ENCODE data around the gene FOXO3. TPM values are rescaled to one million over a fixed set of nuclear protein-coding genes. Genes with fewer than 3 reads are reported as not detected.
"Not testable (repeated sequence)": the region's sequence is repeated elsewhere in the genome, so short reads cannot be mapped to it uniquely, and the experiment has no call there.

The FOXO3 gene
- 9.2 and 9.9 TPM in 2 replicates for total RNA-seq

DNA sequence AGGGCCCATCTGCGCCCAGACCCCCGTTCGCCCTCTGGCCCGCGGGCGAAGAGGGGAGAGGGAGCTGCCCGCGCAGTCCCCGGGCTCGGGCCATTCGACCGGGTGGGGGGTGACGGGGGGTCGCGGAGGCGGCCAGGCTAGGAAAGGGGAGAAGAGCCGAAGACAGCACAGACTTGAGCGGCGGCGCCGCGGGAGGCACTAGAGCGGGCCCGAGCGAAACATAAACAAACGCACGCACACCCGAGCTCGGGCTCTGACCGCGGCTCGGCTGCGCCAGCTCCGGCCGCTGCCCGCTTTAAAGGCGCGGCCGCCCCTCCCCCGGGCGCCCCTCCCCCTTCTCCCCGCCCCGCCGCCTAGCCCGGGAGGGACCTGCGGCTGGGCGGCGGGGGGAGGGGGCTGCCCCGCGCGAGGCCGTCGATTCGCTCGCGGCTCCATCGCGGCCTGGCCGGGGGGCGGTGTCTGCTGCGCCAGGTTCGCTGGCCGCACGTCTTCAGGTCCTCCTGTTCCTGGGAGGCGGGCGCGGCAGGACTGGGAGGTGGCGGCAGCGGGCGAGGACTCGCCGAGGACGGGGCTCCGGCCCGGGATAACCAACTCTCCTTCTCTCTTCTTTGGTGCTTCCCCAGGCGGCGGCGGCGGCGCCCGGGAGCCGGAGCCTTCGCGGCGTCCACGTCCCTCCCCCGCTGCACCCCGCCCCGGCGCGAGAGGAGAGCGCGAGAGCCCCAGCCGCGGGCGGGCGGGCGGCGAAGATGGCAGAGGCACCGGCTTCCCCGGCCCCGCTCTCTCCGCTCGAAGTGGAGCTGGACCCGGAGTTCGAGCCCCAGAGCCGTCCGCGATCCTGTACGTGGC lies at the start of gene FOXO3:
FOXO3 (plus strand) TSS at position 455 of the 846 bp plus-strand sequence; CDS start at position 747, 292 bp downstream.
- intact Hi-C loops (cut with micrococcal nuclease): loop anchor here (5.0 kb wide), 1 partner anchor 738 kb away; the partner anchor contains the start of gene SCML4

DNA sequence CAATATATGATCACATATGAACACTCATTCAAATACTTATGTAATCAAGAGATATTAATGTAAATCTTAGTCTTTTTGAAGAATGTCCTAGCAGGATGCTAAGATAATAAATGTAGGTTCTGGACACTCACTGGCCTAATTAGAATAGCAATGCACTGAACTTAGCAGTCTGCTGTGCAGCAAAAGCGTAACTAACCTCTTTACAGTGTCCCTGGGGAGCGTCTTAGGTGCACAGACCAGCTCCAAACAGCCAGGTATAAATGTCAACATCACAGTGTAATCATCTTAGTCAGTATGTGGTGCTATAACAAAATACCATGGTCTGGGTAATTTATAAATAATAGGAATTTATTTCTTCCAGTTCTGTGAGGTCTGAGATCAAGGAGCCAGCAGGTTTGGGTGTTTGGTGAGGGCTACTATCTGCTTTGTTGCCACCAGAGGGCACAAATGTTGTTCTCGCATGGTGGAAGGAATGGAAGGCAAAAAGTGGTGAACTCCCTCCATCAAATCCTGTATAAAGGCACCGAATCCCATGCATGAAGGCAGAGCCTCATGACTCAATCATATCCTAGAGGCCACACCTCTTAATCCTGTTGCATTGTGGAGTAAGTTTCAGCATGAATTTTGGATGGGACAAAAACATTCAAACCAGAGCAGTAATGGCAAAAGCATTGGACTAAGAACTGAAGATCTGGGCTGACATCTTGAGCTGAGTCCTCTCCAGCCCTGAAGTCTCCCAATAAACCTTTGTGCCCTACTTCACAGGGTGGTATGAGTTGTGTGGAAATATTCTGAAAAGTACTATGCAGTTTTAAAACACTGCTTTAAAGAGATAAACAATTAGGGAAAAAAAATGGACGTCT lies 41.8 kb upstream of the FOXO3 start:
- intact Hi-C loops (cut with micrococcal nuclease): no loop called here

DNA sequence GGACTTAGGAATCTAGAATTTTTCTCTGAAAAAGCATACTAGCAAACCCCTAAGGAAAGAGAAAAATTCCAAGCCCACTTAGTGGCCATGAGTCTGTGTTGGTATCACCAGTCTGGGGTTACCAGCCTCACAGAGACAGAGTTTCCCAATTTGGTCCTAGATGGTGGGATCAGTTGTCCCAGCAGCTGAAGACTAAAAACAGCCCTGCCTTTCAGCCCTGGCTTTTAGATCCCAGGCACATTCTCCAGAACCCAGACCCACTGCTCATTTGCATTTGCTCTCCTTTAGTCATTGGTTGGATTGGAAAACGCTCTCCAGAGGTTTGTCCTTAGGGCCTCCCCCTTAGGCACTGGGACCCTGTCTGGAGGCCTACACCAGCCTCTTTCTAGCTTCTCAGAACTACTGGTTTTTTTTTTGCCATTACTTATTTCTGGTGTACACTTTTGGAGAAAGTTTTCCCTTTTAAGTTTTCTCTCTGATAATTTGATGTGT lies 39.1 kb upstream of the FOXO3 start:
- intact Hi-C loops (cut with micrococcal nuclease): no loop called here

DNA sequence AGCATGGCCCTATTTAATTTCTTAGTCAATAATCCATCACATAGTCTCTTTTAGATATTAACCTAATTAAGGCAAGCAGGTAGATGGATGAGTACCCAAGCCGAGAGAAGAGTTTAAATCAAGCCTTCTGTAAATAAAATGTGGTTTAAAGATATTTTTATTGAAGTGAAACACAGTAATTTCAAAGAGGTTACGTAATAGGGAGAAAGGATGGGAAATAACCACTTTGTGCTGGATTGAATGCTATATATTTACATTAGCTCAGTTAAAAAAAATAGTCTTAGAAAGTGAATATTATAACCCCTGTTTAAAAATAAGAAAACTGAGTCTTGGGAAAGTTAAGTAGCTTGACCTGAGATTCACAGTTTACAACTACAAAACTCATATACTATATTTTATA lies 37.0 kb upstream of the FOXO3 start:
- intact Hi-C loops (cut with micrococcal nuclease): no loop called here

DNA sequence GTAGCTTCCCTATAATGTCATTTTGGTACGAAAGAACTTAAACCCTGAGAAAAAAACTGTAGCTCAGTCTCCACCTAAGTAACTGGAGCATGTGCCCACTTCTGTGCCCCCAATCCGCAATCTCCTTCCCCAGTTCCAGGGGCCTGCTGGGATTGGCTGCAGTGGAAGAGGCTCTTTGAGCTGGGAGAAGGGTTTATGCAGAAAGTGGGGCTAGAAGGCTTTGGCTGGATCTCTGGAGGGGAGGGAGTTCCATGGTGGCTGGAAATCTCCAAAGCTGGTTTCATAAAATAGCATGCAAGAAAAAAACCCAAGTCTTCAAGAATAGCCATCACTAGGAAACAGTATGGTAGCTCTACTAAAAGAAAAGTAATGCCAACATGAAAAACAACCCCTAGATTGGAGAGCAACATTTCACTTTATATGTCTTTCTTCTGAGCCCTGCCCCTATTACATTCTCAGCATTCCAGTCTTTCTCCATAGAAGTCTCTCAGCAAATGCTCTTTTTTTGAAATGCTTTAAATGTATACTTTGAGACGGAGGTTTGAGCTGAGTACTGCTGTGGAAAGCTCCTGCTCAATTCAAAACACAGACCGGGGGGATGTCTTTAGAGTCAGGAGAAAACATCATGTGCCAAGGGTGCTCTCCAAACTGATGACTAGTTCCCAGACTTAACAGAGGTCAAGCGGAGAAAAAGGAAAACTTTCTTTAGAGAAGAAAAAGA lies 36.0 kb upstream of the FOXO3 start:
- intact Hi-C loops (cut with micrococcal nuclease): no loop called here

DNA sequence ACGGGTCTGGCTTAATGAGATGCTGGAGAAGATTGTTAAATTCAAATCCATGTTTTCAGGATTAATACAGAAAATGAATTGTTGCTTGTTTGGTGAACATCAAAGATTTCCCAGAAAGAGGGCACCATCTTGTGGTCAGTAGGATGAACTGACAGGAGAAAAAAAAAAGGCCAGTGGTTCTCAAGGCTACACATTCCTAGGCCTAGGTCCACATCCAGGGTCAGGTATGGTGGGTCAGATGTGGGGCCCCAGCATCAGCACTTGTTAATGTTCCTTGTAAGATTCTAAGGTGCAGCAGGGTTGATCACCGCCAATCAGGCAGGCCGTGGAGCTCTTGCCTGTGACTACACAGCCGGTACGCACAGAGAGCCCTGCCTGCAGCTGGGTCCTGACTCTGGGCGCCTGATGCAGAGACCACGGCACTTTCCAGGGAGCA lies 34.0 kb upstream of the FOXO3 start:
- intact Hi-C loops (cut with micrococcal nuclease): loop anchor here (1.0 kb wide), 1 partner anchor 412 kb away; no protein-coding TSS in a partner anchor

DNA sequence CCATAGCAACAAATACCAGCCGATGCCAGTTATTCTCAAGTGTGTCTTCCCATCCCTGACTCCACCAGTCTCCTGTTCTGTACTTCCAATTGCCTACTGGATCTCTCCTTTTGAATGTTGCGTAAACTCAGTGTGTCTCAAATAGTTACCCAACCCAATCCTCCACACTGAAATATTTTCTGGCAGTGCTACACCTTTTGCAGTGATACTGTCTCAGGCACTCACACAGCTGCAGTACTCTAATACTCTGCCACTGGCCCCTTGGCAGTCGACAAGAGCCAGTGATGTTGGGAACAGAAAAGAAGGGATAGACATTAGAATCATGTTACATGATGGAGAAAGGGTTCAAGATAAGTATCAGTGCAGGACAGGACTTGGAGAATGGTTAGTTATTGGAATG lies 31.8 kb upstream of the FOXO3 start:
- intact Hi-C loops (cut with micrococcal nuclease): no loop called here

DNA sequence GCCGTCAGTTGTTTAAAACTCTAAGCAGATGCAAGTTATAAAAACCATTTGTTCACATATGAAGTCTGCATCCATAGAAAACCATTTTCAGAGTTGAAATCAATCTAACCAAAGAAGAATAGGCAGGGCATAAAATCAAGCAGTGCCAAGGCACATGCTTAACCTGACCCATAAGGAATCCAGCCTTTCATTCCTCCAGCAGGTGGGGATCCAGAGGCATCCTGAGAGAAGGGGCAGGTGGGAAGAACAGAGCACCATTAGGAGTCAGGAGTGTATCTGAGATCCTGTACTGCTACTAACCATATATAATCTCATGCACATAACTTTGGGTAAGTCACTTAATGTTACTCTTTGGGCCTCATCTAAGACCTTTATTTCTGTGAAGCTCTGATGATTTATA lies 29.4 kb upstream of the FOXO3 start:
- intact Hi-C loops (cut with micrococcal nuclease): no loop called here

DNA sequence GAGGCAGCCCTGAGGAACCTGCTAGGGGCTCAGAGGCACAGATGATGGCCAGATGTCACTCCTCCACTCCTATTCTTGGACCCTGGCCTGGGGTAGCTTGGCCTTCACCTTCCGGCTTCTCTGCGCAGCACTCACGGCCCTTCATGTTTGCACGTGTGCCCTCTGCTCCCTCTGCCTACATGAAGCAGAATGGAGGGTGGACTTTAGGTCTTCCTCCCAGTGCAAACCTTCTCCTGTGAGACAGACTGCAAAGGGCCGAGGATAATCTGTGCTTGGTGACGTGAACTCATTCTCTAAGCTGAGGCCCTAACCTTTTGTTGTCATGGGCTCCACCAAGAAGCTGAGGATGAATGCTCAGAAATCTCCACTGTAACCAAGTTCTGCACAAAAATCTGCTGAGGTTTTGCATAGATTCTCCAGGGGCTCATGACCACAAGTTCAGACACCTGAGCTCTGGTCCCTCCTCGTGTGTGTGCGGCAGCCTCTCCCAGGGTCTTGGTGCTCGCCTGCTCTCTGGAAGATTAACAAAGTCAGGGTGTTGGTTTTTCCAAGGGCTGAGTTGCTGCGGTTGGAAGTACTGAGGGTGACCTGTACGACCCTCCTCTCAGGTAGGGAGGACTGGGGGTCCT lies 25.5 kb upstream of the FOXO3 start:
- intact Hi-C loops (cut with micrococcal nuclease): no loop called here

DNA sequence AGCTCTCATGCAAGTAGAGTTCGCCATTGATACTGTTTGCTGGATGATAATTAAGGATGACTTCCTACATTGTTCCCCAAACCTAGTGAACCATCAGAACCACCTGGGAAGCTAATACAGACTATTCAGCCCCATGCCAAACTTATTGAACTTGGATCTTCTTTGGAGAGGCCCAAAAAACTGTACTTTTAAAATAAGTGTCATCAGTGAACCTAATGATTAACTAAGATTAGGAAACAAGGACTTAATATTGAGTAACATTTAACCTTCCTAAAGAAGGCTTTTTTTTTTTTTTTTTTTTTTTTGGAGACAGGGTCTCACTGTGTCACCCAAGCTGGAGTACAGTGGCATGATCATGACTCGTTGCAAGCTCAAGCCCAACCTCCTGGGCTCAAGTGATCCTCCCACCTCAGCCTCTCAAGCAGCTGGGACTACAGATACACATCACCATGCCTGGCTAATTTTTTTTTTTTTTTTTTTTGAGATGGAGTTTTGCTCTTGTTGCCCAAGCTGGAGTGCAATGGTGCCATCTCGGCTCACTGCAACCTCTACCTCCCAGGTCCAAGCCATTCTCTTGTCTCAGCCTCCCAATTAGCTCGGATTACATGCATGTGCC lies 24.7 kb upstream of the FOXO3 start:
- intact Hi-C loops (cut with micrococcal nuclease): not testable (repeated sequence)

DNA sequence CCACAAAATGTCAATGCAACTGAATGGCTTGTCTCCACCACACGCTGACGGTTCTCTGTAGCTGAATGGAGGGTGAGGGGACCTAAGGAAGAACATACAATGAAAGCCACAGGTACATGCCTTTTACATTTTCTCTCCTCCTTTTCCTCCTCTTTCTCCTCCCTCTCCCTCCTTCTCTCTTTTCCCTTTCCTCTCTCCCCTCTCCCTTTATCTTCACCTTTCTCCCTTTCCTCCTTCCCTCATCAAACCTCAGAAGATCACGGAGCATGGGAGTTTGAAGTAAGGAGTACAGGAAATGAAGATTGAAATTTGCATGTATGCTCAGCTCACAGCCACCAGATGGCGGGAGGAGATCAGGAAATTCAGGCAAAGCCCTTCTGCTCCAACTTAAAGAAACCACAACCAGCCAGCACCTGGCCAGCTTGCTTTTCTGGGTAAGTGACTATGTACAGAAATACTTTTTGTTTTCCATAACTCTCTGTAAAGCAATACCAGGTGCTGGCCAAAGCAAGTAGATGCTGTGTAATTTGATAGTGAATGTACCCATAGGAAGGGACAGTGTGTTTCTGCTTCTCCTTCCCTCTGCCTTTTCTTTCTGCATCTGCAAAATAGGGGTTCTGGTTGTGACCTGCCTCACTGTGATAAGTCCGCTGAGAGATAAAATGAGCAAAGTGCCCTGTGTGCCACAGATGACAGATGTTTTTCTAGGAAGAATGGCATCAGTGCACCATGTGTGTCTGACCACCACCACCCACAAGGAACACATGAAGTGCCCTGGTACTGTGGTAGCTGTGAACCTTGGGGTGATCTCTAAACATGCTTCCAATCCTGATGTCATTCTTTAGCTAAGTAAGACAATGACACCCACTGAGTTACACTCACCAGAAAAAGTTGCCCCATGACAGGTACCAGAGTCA lies 18.6 kb upstream of the FOXO3 start:
- intact Hi-C loops (cut with micrococcal nuclease): loop anchor here (1.0 kb wide), 4 partner anchors 240 to 531 kb away; no protein-coding TSS in a partner anchor

DNA sequence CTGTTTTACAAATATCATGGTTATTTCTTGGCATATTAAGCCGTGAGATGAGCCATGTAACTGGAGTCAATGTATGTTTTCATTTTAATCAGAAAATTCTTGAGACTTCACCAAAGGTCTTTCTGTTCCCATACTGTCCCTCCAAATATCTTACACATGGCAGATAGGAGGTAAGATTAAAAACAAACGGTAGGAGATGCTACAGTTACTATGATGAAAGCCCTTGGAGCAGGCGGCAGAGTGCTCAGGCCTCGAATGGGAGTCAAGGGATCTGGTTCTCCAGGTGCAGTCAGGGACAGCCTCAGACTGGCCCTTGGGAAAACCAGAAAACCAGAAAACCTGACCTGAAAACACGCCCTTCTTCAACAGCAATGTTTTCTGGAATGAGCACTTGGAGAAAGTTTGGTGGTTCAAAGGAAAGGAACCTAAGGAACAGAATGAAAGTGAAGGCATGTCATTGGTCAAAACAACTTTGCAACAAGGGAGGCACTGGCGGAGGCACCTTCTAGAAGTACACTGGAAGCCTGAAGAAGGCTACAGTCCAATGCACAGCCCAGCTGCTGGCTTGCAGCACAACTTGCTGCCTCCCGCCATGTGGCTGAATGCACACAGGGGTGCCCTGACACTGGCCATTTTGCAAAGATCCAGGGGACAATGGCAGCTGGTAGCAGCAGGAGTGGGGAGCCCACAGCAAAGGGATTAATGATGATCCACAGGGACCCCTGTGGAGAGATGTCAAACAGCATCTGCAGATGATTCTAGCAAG lies 17.4 kb upstream of the FOXO3 start:
- intact Hi-C loops (cut with micrococcal nuclease): no loop called here

DNA sequence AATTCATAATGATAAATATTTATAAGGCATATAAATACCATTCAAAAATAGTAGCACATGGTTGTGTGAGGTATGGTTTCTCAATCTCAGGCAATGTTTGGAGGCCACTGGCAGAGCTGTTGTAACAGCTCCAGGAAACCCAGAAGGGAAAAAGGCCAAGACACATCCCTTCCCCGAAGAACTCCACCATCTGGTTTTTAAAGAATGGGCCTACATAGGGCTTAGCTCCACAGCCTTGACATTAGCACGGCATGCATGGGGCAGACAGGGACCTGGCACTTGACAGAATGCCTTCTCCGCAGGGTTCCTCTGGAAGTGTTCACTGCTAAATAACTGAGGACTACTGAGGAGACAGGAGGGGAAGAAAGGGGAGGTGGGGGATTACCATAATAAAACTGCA lies 16.1 kb upstream of the FOXO3 start:
- intact Hi-C loops (cut with micrococcal nuclease): no loop called here

DNA sequence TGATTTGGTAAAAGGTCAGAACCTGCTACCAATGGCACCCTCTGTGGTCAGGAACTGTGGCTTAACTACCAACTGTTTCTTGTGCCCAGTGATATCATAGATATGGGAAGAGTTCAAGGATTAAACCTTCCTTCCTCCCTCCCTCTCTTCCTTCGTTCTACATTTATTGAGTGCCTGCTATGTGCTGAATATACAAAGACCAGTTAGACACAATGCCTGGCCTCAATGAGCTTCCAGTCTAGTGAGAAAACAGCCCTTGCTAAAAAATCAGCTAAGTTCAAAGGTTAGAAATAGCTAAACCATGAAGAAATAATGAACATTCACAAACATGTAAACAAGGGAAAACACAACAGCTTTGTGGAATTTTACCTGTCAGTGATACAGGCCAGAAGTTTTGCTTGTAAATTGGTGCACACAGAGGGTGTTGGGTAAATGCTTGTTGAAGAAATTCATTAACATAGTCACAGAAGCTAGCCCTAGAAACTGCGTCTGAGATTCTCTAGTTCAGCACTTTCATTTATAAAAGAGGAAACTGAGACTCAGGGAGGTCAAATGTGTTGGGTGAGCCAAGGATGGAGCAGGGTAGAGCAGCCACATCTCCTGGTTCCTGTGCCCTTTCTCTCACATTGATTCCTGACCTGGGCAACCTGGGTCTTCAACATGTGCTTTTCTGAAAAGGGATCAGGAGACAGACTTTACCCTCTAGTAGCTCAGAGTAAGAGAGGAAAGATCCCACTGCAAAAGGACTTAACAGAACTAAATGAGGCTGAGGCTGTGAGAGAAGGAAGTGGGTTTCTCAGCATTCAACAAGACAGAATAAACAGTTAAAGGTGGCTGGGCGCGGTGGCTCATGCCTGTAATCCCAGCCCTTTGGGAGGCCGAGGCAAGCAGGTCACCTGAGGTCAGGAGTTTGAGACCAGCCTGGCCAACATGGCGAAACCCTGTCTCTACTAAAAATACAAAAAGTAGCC lies 14.4 kb upstream of the FOXO3 start:
- intact Hi-C loops (cut with micrococcal nuclease): no loop called here

DNA sequence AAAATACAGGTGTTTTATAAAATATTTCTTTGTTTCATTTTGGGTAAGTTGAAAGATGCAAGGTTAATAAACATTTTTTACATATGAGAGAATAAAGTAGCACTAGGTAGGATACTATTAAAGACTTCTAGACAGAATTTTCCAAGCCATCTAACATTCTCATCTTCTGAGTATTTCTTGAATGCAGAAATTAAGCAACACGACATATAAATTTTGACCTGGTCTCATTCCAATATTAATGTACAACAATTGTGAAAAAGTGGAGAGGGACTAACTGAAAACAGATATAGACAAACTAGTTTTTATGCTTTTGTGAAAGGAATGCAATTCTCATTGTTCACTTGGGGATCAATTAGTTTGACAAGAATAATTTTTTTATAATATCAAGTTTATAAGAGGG lies 11.5 kb upstream of the FOXO3 start:
- intact Hi-C loops (cut with micrococcal nuclease): no loop called here

DNA sequence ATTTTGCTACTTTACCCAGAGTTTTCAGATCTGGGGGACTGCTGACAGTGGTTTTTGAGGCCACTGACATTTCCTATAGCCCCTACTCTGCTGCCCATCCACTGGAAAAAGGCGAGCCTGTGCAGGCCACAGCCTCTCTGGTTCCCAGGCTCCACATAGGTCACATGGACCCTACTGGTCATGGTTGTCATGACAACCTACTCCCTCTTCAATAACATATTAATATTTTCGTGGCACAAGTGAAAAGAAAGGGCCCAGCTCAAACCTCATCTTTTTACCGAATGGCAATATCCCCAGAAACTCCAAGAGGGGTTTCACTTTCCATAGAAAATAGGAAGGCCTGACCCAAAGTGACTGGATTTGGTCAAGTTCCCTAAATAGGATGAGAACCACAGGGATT lies 11.0 kb upstream of the FOXO3 start:
- intact Hi-C loops (cut with micrococcal nuclease): no loop called here

DNA sequence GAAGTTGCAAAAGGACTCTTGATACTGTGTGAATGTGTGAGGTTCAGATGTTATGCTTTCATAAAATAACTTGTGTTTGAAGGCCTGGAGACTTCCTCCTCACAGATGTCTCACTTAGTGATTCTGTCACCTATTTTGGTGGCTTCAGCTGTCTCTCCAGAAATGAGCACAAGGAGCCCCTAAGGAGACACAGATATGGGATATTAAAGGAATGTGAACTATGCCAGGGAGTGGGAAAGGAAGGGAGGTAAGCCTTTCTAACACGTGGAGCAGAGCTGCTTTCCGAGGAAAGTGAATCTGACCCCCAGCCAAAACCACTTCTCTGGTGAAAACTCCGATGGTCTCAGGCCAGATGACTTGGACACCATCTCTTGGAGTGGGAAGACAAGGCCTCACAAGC lies 10.5 kb upstream of the FOXO3 start:
- intact Hi-C loops (cut with micrococcal nuclease): no loop called here
